GM18870 (cell line): Measurements from ENCODE around the gene CPS1.
A peak's percentile ranks its signal among the peaks of the same experiment; 100 is the strongest.

Experiments used
- ATAC-seq: cut with Tn5 transposase; IDR thresholded peaks from one replicate; pipeline ENCODE4 v1.9.1; 2021; ENCODE audit warnings: moderate library complexity; ENCODE audit not compliant: unreplicated experiment

The CPS1 gene

DNA sequence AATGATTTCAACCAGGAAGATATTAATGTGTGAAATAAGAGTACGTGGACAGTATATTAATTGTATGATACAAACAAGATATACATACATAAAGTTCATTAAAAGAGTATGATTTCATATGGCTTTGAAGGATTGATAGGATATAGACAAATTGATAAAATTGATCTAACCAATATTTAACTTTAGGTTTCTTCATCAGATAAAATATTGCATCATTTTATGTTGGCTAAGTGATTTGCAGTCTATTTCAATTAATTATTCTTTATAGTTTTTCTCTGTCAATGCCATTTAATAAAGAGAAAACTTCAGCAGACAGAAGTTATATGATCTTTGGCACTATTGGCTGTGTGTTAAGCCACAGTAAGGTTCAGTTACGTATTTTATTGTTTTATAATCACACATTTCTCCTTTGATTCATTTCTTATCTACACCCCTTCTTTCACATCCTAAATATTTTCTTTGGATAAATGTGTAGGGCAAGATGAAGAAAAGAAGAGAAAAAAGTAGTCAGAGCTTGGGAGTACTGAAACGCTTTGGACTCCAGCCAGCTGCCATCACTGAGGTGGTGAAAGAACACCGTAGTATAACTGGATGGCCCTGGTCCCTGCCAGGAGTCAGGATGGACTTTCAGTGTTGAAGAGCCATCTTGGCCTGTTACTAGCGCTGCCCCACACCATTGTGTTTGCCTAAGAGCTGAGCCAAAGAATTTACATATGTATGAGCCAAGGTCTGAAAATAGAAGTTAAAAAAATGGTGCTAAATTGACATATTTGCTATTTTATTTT is 9.8 kb upstream of the CPS1 start:
- no peak for ATAC-seq

DNA sequence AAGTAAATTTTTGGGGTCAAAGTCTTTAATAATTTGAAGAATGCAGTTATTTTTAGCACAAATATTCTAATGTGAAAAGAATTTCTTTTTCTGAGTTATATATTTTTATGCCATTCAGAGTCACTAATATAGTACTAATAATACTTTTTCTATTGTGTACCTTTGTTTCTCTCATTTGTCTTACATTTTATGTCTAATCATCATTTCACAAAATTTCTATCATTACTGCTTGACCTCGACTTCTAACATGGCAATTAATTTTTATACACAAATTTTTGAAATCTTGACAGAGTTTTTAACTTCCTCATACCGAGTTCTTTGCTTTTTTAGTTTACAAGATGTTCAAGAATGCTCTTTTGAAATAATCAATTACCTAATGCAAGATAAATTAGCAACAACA is 8.4 kb upstream of the CPS1 start:
- no peak for ATAC-seq

DNA sequence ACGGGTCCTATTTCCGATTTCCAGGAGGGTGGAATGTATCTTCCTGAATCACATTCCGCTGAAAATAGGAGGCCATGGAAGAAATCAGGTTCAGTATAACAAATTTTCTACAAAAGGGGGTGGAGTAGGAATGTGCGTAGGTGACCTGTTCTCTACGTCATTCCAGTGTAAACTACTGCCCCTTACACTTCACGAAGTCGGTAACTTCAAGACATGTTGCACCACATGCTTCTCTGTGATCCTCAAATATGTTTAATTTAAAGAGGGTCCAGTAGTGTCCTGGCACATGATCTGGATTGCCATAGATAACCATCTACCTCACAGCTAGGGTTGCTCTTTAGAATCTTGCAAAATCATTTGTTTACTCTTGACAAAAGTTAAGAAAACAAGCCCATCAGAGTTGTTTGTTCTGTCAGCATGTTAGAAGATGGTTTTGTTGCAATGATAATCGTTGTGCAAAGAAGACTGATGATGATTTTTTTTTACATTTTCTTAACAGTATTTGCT is 7.5 kb upstream of the CPS1 start:
- no peak for ATAC-seq

DNA sequence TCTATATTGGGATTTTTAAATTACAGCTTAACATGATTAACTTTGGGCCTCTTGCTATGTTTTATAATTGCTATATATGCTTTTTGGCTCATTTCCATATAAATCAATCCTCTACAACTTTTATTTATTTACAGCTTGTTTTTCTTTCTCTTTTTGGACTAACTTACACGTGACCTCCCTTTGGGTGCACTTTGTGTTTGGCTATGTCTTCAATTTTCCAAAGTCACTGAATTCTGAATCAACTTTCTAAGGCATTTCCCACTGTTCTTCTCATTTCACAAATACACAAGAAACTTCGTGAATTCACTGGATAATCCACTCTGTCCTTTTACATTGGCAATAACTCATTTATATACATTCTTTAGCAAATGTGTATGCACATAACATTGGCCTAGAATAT is 5.4 kb upstream of the CPS1 start:
- ATAC-seq: no peak

DNA sequence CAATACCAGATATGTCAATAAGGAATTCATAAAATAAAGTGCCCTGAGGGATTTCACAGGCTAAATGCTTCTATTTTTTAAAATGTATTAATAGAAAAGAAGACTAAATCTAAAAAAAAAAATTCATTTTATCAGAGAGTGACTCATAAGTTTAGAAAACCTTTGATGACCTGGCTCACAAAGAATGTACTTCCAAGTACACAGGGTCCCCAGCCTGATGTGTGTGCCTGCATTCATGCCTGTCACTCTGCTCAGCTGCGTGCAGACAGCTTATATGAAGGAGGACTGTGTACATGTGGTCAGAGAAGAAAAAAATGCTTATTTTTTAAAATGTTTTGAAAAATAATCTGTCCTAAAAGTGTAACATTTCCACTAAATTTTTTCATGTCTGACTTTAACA is 3.0 kb upstream of the CPS1 start:
- ATAC-seq: no peak

DNA sequence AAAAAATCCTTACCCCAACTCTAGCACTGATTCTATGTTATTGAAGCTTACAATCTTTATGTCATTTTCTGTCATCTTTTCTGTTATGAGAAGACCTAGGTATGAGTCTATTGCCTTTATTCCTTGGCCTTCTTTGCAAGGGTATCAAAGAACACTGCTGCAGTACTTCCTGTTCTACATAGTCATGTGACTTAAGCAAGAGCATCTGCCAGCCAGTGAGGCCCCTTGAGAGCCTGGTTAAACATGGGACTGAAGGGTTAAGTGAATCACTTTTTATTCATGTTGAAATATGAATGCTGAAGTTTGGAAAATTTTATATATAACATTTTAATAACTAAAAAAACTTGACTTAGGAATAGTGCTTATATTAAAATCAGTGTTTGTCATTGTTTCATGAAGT is 844 bp upstream of the CPS1 start:
- no peak for ATAC-seq

DNA sequence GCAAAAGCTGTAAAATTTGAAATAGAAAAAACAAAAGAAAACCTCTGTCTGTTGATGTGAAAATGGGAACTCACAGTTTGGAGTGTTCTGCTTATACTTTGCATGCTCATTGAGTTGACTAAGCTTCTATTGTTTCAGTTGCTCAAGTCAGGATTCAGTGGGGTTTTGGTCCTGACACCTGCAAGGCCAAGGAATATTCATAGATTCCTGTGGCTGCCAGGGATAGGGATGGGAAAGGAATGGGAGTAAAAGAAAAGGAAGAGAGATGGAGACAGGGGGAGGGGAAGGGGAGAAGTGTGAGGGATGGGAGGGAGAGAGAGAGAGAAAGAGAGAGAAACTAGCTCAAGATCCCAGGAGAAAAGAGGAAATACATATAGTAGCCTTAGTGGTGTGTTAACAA is 1.3 kb downstream of the CPS1 start:
- ATAC-seq: no peak

DNA sequence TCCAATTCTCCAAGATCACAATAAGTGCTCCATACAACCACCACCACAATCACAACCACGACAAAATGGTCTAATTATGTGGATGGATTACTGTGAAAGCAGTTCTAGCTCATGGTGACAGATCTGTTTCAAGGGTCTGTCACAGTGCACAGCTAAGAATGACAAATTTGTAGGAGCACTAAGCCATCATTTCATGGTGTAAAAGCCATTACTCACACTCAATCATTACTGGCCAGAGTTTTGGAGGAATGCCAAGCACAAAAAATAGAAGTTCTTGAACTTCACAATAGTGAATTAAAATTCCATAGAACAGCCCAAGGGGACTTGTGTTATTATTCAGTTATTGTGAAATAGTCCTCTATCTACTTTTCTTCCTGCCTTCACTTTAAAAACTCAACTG is 2.3 kb downstream of the CPS1 start:
- no peak for ATAC-seq

DNA sequence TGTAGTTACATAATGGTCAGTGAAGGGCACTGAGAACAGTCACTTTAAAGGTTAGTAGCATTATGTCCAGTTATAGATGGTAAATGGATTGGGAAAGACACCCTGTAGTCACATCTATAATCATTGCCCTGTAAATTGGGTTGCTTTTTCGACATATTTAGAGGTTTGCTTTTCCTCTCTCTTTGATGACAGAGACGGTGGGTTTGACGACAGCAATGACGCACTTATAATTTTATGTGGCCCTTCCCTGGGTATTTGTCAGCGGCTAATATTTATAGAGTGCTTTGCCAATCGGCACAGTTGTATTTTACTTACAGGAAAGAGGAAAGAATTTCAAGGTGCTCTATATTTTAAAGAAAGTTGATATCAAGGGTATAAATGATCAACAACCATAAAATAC is 2.8 kb downstream of the CPS1 start:
- no peak for ATAC-seq

DNA sequence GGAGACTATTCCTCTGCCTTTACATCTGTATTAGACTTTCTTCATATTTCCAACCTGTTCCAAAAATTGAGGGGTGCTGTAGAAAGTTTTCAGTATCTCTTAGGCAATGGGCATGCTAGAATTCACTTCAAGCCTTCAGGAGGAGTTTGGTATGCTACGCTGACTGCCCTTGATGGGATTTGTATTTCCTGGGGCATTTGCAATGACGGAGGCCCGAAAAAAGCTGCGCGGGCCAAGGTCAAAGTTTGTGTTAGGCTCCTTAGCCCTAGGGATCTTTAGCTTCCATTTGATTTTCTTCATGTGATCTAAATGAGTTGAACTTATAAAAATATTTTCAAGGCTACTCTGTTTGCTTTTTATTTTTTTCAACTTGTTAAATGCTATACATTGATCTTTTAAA is 5.1 kb downstream of the CPS1 start:
- ATAC-seq: no peak

DNA sequence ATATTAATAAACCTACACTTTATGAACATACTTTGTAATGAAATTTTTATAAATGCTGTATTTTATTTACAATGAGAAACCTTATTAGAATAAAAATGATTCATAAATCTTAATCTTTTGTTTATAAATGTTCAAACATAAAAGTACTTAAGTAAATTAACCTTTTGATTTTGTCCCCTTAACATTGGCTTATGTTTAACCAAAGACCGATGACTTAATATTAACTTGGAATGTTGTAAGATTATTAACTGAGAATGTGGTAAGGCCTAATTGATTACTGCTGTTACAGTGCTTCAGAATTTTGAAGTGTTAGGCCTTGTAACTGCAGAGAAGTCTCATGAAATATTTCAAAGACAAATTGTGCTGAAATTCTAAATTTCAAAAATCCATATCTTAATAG is 5.7 kb downstream of the CPS1 start:
- no peak for ATAC-seq

DNA sequence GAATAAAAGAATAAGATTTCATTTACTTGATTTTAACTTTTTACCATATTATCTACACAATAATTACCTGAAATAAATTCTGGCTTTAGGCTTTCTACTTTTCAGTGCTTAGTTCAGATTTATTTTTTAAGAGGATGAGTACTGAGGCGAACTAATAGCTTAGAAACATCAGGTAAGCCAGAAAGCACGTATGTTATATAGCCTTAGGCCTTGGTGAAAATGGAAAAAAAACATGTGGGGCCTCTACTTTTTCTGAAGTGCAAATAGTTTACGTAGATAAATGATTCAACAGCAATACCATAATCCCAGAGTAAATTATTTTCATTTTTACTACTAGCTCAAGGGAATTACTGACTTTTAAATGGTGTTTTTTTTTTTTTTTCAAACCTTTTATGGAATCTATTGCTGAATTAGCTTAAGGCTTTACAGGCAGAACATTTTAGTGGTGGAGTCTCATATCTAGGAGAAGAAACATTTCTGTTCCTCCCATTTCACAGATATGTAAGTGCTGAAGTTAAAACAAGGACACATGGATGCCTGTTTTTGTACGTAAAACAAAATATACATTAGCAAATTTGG is 6.2 kb downstream of the CPS1 start:
- ATAC-seq: no peak

DNA sequence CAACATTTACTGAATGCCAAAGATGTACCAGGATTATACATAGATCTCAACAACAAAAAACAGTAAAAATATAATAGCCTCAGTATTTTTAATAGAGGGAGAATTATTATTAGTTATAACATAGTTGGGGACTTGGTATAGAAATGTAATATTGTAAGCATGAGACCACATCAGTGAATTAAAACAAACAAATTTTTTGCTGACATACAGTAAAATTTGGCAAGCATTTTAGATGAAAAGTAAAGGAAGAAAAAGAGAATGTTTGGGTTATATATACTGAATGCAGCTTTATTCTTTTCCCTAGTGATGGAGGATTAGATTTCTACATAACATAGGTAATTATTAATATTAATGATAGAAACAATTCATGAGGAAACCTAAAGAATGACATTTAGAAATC is 10.9 kb downstream of the CPS1 start:
- ATAC-seq: no peak

DNA sequence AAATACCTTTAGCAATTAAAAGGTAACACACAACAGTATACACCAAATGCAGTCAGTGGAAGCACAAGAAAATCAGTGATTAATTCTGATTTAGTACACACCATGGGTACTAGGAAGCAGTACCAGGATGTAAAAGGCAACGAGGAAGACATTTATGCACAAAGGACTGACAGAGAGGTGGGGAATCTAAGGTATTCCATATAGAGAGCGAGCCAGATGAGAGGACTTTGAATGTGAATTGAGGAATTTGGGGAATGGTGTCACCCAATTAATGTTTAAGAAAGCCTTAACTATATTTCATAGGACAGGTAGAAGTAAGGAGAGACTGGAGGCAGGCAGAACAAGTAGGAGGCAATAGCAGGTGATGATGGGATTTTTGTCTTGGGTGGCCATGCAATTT is 11.7 kb downstream of the CPS1 start:
- ATAC-seq: no peak

DNA sequence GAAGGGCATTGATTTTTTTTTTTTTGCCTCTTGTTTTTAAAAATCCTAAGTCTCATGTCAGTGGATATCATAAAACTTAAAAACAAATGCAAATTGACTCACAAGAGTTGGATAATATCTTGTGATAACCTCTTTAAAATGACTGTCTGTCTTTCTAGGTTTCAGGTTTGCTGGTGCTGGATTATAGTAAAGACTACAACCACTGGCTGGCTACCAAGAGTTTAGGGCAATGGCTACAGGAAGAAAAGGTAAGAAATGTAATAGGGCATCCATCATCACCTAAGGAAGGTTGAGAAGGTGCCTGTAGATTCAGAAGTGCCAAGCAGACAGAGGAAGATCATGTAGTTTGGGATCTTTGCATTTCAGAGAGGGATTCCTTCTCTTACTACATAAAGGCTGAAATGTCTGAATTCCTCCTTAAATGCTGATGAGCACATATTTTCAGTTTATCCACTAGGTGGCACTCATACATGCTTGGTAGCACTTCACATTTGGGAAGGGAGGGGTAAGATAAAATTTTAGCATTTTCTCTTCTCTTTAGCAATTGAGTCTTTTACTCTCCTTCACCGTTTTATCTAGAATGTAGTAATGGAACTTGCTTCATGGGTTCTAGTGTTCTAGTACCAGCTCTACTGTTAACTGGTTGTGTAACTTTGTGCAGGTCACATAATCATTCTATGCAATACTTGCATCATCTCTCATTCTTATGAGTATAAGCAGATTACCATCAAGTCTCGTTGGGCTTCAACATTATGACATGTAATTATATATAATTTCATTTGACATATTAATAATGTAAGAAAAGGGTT is 21.1 kb downstream of the CPS1 start:
- peak; percentile 92 for ATAC-seq

DNA sequence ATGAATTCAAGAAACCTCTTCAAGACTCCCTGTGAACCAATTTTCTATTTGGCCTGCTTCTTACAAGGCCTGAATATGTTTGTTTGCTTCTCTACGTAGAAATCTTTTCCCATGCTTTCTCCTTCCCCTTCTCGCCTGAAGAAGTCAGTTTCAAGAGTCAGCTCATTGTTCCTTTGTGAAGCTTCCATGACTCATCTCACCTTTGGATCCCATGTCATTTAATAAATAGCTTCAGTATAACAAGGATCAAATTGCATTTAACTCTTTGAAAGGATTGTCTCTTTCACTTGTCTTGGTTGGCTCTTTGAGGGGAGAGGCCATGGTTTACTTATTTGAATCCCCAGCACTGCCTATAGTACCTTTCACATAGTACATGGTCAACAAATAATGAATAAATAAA is 28.4 kb downstream of the CPS1 start:
- ATAC-seq: no peak

DNA sequence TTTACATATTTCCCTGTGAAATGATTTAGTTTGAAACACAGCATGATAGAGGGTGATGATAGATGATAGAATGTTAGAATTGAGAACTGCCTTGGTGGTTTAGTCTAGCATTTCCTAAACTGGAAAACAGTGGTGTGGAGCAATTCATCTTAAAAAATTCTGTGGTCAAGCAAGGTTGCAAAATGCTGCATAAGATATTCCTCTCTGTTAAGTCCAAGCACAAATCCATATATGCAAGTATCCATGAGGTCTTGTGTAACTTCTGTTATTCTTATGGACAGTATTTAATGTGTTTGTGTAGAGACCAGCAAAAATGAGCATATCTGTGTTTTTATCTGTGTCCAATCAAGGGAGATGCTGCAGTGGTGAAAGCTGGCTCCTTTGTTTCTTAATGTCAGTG is 30.0 kb downstream of the CPS1 start:
- no peak for ATAC-seq

DNA sequence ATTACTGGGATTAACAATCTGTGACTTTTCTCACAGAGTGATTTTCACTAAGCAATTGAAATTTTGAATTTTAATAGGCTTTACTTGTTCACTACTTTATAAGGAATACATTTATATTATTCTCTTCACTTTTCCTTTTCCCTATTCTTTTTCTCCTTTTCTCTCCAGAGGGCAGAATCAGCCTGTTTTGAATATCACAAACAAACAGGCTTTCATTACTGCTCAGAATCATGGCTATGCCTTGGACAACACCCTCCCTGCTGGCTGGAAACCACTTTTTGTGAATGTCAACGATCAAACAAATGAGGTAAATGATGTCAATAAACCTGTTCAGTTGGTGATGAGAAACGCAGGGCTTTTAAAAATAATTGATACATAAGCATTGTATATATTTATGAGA is 35.3 kb downstream of the CPS1 start:
- no peak for ATAC-seq

DNA sequence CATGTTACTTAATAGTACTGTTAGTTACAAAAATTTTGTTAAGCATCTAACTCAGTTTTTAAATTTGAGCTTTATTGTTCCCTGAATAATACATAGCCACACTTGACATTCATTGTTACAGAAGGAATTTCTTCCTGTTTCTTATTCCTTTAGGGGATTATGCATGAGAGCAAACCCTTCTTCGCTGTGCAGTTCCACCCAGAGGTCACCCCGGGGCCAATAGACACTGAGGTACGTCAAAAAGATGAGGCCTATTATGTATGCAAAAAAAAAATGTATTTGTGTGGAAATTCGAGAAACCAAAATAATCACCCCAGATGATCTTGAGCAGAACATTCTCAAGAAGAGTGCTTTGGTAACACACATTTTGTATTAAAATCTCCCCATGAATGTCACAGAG is 36.3 kb downstream of the CPS1 start:
- no peak for ATAC-seq

DNA sequence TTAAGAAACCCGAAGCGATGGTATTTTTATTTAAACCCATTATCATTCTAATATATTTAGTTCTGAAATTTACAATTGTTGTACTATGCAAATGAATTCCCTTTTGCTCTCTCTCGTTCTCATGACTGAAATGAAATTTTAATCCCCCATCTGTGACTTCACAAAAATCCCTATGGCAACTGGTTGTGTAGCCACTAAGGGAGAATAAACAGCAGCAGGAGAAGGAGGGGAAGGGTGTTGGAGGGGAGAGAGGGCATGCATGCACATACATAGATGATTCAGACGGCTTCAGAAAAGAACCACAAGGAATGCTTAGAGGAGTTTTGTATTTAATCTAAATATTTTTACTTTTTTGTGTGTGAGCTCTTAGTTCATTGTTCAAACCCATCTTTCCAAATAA is 36.8 kb downstream of the CPS1 start:
- no peak for ATAC-seq

DNA sequence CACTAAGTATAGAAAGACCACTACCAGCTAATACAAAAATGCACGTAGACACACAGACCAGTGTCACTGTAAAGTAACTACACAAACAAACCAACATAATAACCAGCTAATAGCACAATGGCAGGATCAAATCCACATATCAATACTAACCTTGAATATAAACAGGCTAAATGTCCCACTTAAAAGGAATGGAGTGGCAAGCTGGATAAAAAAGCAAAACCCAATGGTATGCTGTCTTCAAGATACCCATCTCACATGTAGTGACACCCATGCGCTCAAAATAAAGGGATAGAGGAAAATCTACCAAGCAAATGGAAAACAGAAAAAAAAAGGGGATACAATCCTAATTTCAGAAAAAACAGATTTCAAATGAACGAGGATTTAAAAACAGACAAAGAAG is 41.8 kb downstream of the CPS1 start:
- ATAC-seq: no peak

DNA sequence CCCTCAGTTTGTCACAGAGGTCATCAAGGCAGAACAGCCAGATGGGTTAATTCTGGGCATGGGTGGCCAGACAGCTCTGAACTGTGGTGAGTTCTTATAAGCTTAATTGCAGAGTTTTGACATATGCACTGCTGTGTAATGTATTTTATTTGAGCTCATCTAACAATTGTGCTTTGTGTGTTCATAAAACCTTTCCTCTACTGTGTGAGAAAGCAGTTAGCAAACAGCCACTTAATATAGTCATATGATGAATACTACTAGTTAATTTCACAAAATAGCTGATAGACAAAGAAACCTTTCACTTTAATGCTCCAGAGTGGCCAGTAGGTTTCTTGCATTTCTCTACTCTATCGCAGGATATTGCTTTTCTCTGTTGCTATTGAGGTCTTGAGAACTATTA is 43.1 kb downstream of the CPS1 start:
- no peak for ATAC-seq
